Measurements from ENCODE around the gene TTLL9.
"Not testable (repeated sequence)": the region's sequence is repeated elsewhere in the genome, so short reads cannot be mapped to it uniquely, and the experiment has no call there.

Gene TTLL9

GRCh38 chr20:31827059-31827458 is 43.4 kb upstream of the TTLL9 start:
- Histone ChIP-seq H3K79me1 (ENCODE audit: low read length) (no peaks in the 10 kb centered on the region), H3K18ac (ENCODE audit: low read length) (no peak overlapping the region), H2BK120ac (ENCODE audit: insufficient read depth, low read length, poor library complexity) (no peak overlapping the region), H3K27ac (ENCODE audit: low read depth, low read length) (no peak overlapping the region), H2BK12ac (ENCODE audit: low read length) (no peak overlapping the region), H3K79me2 (ENCODE audit: control insufficient read depth, insufficient read depth, low read length, poor library complexity) (no peaks in the 10 kb centered on the region), H2AFZ (ENCODE audit: insufficient read depth, low read length, poor library complexity) (no peak overlapping the region), H3K14ac (ENCODE audit: low read length) (no peak overlapping the region), H3K9ac (ENCODE audit: low read length) (no peak overlapping the region), H2BK5ac (ENCODE audit: low read depth, low read length, poor library complexity) (no peak overlapping the region), H4K91ac (ENCODE audit: low read depth, low read length) (no peak overlapping the region), H2AK5ac (ENCODE audit: low read length) (no peak overlapping the region), H4K12ac (ENCODE audit: low read depth, low read length) (no peak overlapping the region), H3K23ac (ENCODE audit: low read length) (no peak overlapping the region), H3K4me3 (ENCODE audit: low read depth, low read length) (no peak overlapping the region), H3K9me3 (ENCODE audit: insufficient read depth, low read depth, low read length) (peaks cover 1% of the 10 kb centered on the region), H3K27me3 (ENCODE audit: insufficient read depth, low read length) (no peaks in the 10 kb centered on the region), H3K4me1 (ENCODE audit: control insufficient read depth in 1 of 2, insufficient read depth in 2 of 2, low read length in 2 of 2) (peaks cover 0 to 3% of the 10 kb centered on the region in 2 experiments), H4K8ac (ENCODE audit: low read depth, low read length) (no peak overlapping the region), H3K36me3 (ENCODE audit: control insufficient read depth in 1 of 2, insufficient read depth in 2 of 2, low read length in 2 of 2) (no peaks in the 10 kb centered on the region), H3K4ac (ENCODE audit: low read depth, low read length) (no peak overlapping the region), H3K4me2 (ENCODE audit: low read length) (no peak overlapping the region)
- WGBS (ENCODE audit: extremely low coverage, insufficient coverage, insufficient read length) = no CpG with 5 or more reads among the region's 2 CpGs
- DNase-seq = no peak

GRCh38 chr20:31828016-31828415 is 42.4 kb upstream of the TTLL9 start:
- H3K4me1 ChIP-seq (ENCODE audit: control insufficient read depth in 1 of 2, insufficient read depth in 2 of 2, low read length in 2 of 2); H2BK12ac ChIP-seq (ENCODE audit: low read length); H3K18ac ChIP-seq (ENCODE audit: low read length); H3K9me3 ChIP-seq (ENCODE audit: insufficient read depth, low read depth, low read length); DNase-seq; H3K14ac ChIP-seq (ENCODE audit: low read length); H3K23ac ChIP-seq (ENCODE audit: low read length); H2AFZ ChIP-seq (ENCODE audit: insufficient read depth, low read length, poor library complexity); H3K4me3 ChIP-seq (ENCODE audit: low read depth, low read length); H3K4ac ChIP-seq (ENCODE audit: low read depth, low read length); H3K79me2 ChIP-seq (ENCODE audit: control insufficient read depth, insufficient read depth, low read length, poor library complexity); H3K36me3 ChIP-seq (ENCODE audit: control insufficient read depth in 1 of 2, insufficient read depth in 2 of 2, low read length in 2 of 2); H3K27ac ChIP-seq (ENCODE audit: low read depth, low read length); H4K12ac ChIP-seq (ENCODE audit: low read depth, low read length); H2AK5ac ChIP-seq (ENCODE audit: low read length); H4K91ac ChIP-seq (ENCODE audit: low read depth, low read length); H3K9ac ChIP-seq (ENCODE audit: low read length); H3K27me3 ChIP-seq (ENCODE audit: insufficient read depth, low read length); H3K4me2 ChIP-seq (ENCODE audit: low read length); H2BK5ac ChIP-seq (ENCODE audit: low read depth, low read length, poor library complexity); H4K8ac ChIP-seq (ENCODE audit: low read depth, low read length); H3K79me1 ChIP-seq (ENCODE audit: low read length); H2BK120ac ChIP-seq (ENCODE audit: insufficient read depth, low read length, poor library complexity): not testable (repeated sequence)
- no CpG with 5 or more reads among the region's 11 CpGs for WGBS (ENCODE audit: extremely low coverage, insufficient coverage, insufficient read length)

GRCh38 chr20:31829731-31830130 is 40.7 kb upstream of the TTLL9 start:
- H3K18ac ChIP-seq (ENCODE audit: low read length) = no peak overlapping the region
- H2BK12ac ChIP-seq (ENCODE audit: low read length) = no peak overlapping the region
- no peaks in the 10 kb centered on the region for H3K79me2 ChIP-seq (ENCODE audit: control insufficient read depth, insufficient read depth, low read length, poor library complexity)
- no peaks in the 10 kb centered on the region for H3K27me3 ChIP-seq (ENCODE audit: insufficient read depth, low read length)
- H3K4me2 ChIP-seq (ENCODE audit: low read length) = no peak overlapping the region
- no peak overlapping the region for H3K9ac ChIP-seq (ENCODE audit: low read length)
- H4K8ac ChIP-seq (ENCODE audit: low read depth, low read length) = no peak overlapping the region
- H3K14ac ChIP-seq (ENCODE audit: low read length) = no peak overlapping the region
- H2AFZ ChIP-seq (ENCODE audit: insufficient read depth, low read length, poor library complexity) = no peak overlapping the region
- no peak overlapping the region for H3K27ac ChIP-seq (ENCODE audit: low read depth, low read length)
- no peak for DNase-seq
- no peaks in the 10 kb centered on the region for H3K79me1 ChIP-seq (ENCODE audit: low read length)
- no peak overlapping the region for H2BK5ac ChIP-seq (ENCODE audit: low read depth, low read length, poor library complexity)
- no peak overlapping the region for H2AK5ac ChIP-seq (ENCODE audit: low read length)
- H3K23ac ChIP-seq (ENCODE audit: low read length) = no peak overlapping the region
- no peaks in the 10 kb centered on the region for H3K36me3 ChIP-seq (ENCODE audit: control insufficient read depth in 1 of 2, insufficient read depth in 2 of 2, low read length in 2 of 2)
- no peak overlapping the region for H2BK120ac ChIP-seq (ENCODE audit: insufficient read depth, low read length, poor library complexity)
- no peak overlapping the region for H4K12ac ChIP-seq (ENCODE audit: low read depth, low read length)
- H3K4me1 ChIP-seq (ENCODE audit: control insufficient read depth in 1 of 2, insufficient read depth in 2 of 2, low read length in 2 of 2) = no peaks in the 10 kb centered on the region
- H4K91ac ChIP-seq (ENCODE audit: low read depth, low read length) = no peak overlapping the region
- peaks cover 1% of the 10 kb centered on the region for H3K9me3 ChIP-seq (ENCODE audit: insufficient read depth, low read depth, low read length)
- no peak overlapping the region for H3K4me3 ChIP-seq (ENCODE audit: low read depth, low read length)
- no CpG with 5 or more reads among the region's 6 CpGs for WGBS (ENCODE audit: extremely low coverage, insufficient coverage, insufficient read length)
- no peak overlapping the region for H3K4ac ChIP-seq (ENCODE audit: low read depth, low read length)

GRCh38 chr20:31830406-31830981 is 39.9 kb upstream of the TTLL9 start:
- Histone ChIP-seq H4K91ac (ENCODE audit: low read depth, low read length) (no peak overlapping the region), H2BK5ac (ENCODE audit: low read depth, low read length, poor library complexity) (no peak overlapping the region), H3K4me2 (ENCODE audit: low read length) (no peak overlapping the region), H2AFZ (ENCODE audit: insufficient read depth, low read length, poor library complexity) (no peak overlapping the region), H4K12ac (ENCODE audit: low read depth, low read length) (no peak overlapping the region), H3K9ac (ENCODE audit: low read length) (no peak overlapping the region), H3K36me3 (ENCODE audit: control insufficient read depth in 1 of 2, insufficient read depth in 2 of 2, low read length in 2 of 2) (no peaks in the 10 kb centered on the region), H3K79me2 (ENCODE audit: control insufficient read depth, insufficient read depth, low read length, poor library complexity) (no peaks in the 10 kb centered on the region), H3K4ac (ENCODE audit: low read depth, low read length) (no peak overlapping the region), H2BK120ac (ENCODE audit: insufficient read depth, low read length, poor library complexity) (no peak overlapping the region), H3K79me1 (ENCODE audit: low read length) (no peaks in the 10 kb centered on the region), H4K8ac (ENCODE audit: low read depth, low read length) (no peak overlapping the region), H3K23ac (ENCODE audit: low read length) (no peak overlapping the region), H3K4me3 (ENCODE audit: low read depth, low read length) (no peak overlapping the region), H3K18ac (ENCODE audit: low read length) (no peak overlapping the region), H3K27ac (ENCODE audit: low read depth, low read length) (no peak overlapping the region), H3K27me3 (ENCODE audit: insufficient read depth, low read length) (no peaks in the 10 kb centered on the region), H3K4me1 (ENCODE audit: control insufficient read depth in 1 of 2, insufficient read depth in 2 of 2, low read length in 2 of 2) (no peaks in the 10 kb centered on the region), H3K9me3 (ENCODE audit: insufficient read depth, low read depth, low read length) (peaks cover 1% of the 10 kb centered on the region), H2BK12ac (ENCODE audit: low read length) (no peak overlapping the region), H3K14ac (ENCODE audit: low read length) (no peak overlapping the region), H2AK5ac (ENCODE audit: low read length) (no peak overlapping the region)
- WGBS (ENCODE audit: extremely low coverage, insufficient coverage, insufficient read length) = no CpG with 5 or more reads among the region's 8 CpGs
- DNase-seq = no peak
